CD1c-positive myeloid dendritic cell (primary cell): ENCODE measurements around the gene TMEM208.

ENCODE experiments used
- DNase-seq: peaks from one replicate; pipeline ENCODE4 v3.0.0-alpha.2; 2016; ENCODE audit errors: extremely low spot score

Gene TMEM208

GRCh38 chr16:67191995-67192681 is 34.8 kb upstream of the TMEM208 start, which contains the start of gene E2F4:
TSS of gene E2F4 (plus strand) at chr16:67192155. CDS start at chr16:67192228, 73 bp downstream.
- DNase-seq = peak; percentile 96

GRCh38 chr16:67192781-67193361 is 34.1 kb upstream of the TMEM208 start:
- no peak for DNase-seq

- no peak for DNase-seq
These were observed 33.4 kb upstream of the TMEM208 start for GRCh38 chr16:67193536-67193935.

GRCh38 chr16:67194260-67194659 is 32.7 kb upstream of the TMEM208 start:
- no peak for DNase-seq

GRCh38 chr16:67195676-67196075 is 31.3 kb upstream of the TMEM208 start:
- no peak for DNase-seq

GRCh38 chr16:67196881-67197280 is 30.0 kb upstream of the TMEM208 start:
- no peak for DNase-seq

GRCh38 chr16:67197704-67198103 is 29.2 kb upstream of the TMEM208 start:
- DNase-seq = no peak

GRCh38 chr16:67198238-67198734 is 28.6 kb upstream of the TMEM208 start:
- DNase-seq = peak; percentile 61

- DNase-seq = no peak
These were observed 27.7 kb upstream of the TMEM208 start, which contains the start of gene ELMO3 for GRCh38 chr16:67199011-67199807. TSS of gene ELMO3 (plus strand) at chr16:67199131. CDS start at chr16:67199327, 196 bp downstream.

GRCh38 chr16:67199808-67200198 is 27.1 kb upstream of the TMEM208 start:
- no peak for DNase-seq

GRCh38 chr16:67200491-67200890 is 26.4 kb upstream of the TMEM208 start:
- DNase-seq = no peak

- no peak for DNase-seq
These were observed 25.3 kb upstream of the TMEM208 start for GRCh38 chr16:67201411-67202345.

GRCh38 chr16:67202426-67202825 is 24.5 kb upstream of the TMEM208 start:
- no peak for DNase-seq

GRCh38 chr16:67202956-67203493 is 23.9 kb upstream of the TMEM208 start:
- DNase-seq = no peak

GRCh38 chr16:67204076-67204475 is 22.9 kb upstream of the TMEM208 start:
- no peak for DNase-seq

- no peak for DNase-seq
These were observed 20.6 kb upstream of the TMEM208 start for GRCh38 chr16:67206129-67206837.

- DNase-seq = no peak
These were observed 20.1 kb upstream of the TMEM208 start for GRCh38 chr16:67206838-67207248.

- DNase-seq = no peak
These were observed 19.5 kb upstream of the TMEM208 start for GRCh38 chr16:67207249-67208091.

- DNase-seq = no peak
These were observed 18.6 kb upstream of the TMEM208 start for GRCh38 chr16:67208154-67208896.
